Measurements from ENCODE around the gene ZZZ3. TPM values are rescaled to one million over a fixed set of nuclear protein-coding genes. Genes with fewer than 3 reads are reported as not detected.

ZZZ3 gene
- total and polyA plus RNA-seq, 2 of the 8 experiments (the other 6 are each of a cell fraction or from before 2014, with no cell fraction given) = 12.8 to 54.6 TPM

- no peak for TF ChIP-seq SIRT6 (IDR thresholded peaks at IDR 0.05; ENCODE audit: low read length)
These were observed 39.0 kb downstream of the ZZZ3 start (continued) for GRCh38 chr1:77643456-77643855.

All from H1 (cell line).